CD14-positive monocyte (primary cell): ENCODE results near the gene NLGN1. TPM values are rescaled to one million over a fixed set of nuclear protein-coding genes. Genes with fewer than 3 reads are reported as not detected.
"Not testable (repeated sequence)": the region's sequence is repeated elsewhere in the genome, so short reads cannot be mapped to it uniquely, and the experiment has no call there.

Experiments used
- DNase-seq, 3 donors: peaks; one replicate each; pipeline ENCODE4 v3.0.0-alpha.2; 2011 to 2022
- H2AFZ ChIP-seq: 2 replicates; pipeline ENCODE4 v1.6.0; 2012; ENCODE audit warnings: mild to moderate bottlenecking, low read depth, low read length, inconsistent platforms; ENCODE audit not compliant: insufficient read depth, poor library complexity, severe bottlenecking
- H3K27ac ChIP-seq, 2 donors: 1 replicate in 1 of 2; 2 replicates in 1 of 2; pipeline ENCODE4 v1.5.1; 2012 to 2013; ENCODE audit warnings: low read length in 2 of 2, control low read depth in 1 of 2, inconsistent platforms in 1 of 2, low read depth in 1 of 2, mild to moderate bottlenecking in 1 of 2
- H3K27me3 ChIP-seq, 2 donors: one replicate each; pipeline versions ENCODE4 v1.6.0 to v1.6.1; 2011 to 2013; ENCODE audit warnings: low read length in 2 of 2; ENCODE audit not compliant: control insufficient read depth in 2 of 2, insufficient read depth in 2 of 2
- H3K36me3 ChIP-seq, 2 donors: replicated peaks in 1 of 2; 1 replicate in 1 of 2; 2 replicates in 1 of 2; pipeline versions ENCODE4 v1.5.1 to v1.6.1; 2012 to 2013; ENCODE audit warnings: low read length in 2 of 2, control low read depth in 1 of 2, inconsistent platforms in 1 of 2, mild to moderate bottlenecking in 1 of 2; ENCODE audit not compliant: insufficient read depth in 2 of 2, control insufficient read depth in 1 of 2
- H3K4me1 ChIP-seq, 2 donors: 1 replicate in 1 of 2; 2 replicates in 1 of 2; pipeline versions ENCODE4 v1.5.1 to v1.6.1; 2012 to 2013; ENCODE audit warnings: low read length in 2 of 2, control low read depth in 1 of 2, inconsistent platforms in 1 of 2, mild to moderate bottlenecking in 1 of 2, moderate library complexity in 1 of 2; ENCODE audit not compliant: insufficient read depth in 2 of 2, control insufficient read depth in 1 of 2
- H3K4me2 ChIP-seq: replicated peaks from 2 replicates; pipeline ENCODE3; 2012; ENCODE audit warnings: low read length, moderate library complexity, mild to moderate bottlenecking; ENCODE audit not compliant: poor library complexity, severe bottlenecking; ENCODE audit errors: extremely low read depth
- H3K4me3 ChIP-seq, 3 experiments: fragments of 200-600 bp in 1 of 3; sonication (generic) in 1 of 3; replicated peaks in 1 of 3; 1 replicate in 2 of 3; 2 replicates in 1 of 3; pipeline ENCODE4 v1.5.1; 2011 to 2013; ENCODE audit warnings: low read length in 3 of 3, mild to moderate bottlenecking in 3 of 3, control low read depth in 2 of 3, low read depth in 2 of 3, inconsistent platforms in 1 of 3, moderate library complexity in 1 of 3
- H3K79me2 ChIP-seq: 2 replicates; pipeline ENCODE4 v1.6.0; 2012; ENCODE audit warnings: mild to moderate bottlenecking, control low read depth, inconsistent platforms, low read length, moderate library complexity; ENCODE audit not compliant: insufficient read depth
- H3K9ac ChIP-seq: 2 replicates; pipeline ENCODE4 v1.6.0; 2017; ENCODE audit warnings: low read length, mild to moderate bottlenecking; ENCODE audit not compliant: insufficient read depth, poor library complexity, severe bottlenecking
- H3K9me3 ChIP-seq, 2 donors: replicated peaks in 1 of 2; 1 replicate in 1 of 2; 2 replicates in 1 of 2; pipeline versions ENCODE4 v1.5.1 to v1.6.1; 2012 to 2013; ENCODE audit warnings: low read length in 2 of 2, control low read depth in 1 of 2; ENCODE audit not compliant: control insufficient read depth in 1 of 2, insufficient read depth in 1 of 2
- H4K20me1 ChIP-seq: 2 replicates; pipeline ENCODE4 v1.6.0; 2012; ENCODE audit warnings: mild to moderate bottlenecking, low read length, control low read depth, moderate library complexity; ENCODE audit not compliant: insufficient read depth
- H3K27ac Mint-ChIP-seq, 7 donors: one replicate each; pipeline ENCODE4 v1.8.0; 2020; ENCODE audit warnings: mild to moderate bottlenecking in 7 of 7, mixed read lengths in 7 of 7, moderate library complexity in 6 of 7, inconsistent platforms in 2 of 7
- H3K27me3 Mint-ChIP-seq, 3 donors: one replicate each; pipeline ENCODE4 v1.8.0; 2021 to 2022; ENCODE audit warnings: low read depth in 3 of 3, mild to moderate bottlenecking in 3 of 3, mixed read lengths in 3 of 3, moderate library complexity in 3 of 3, inconsistent platforms in 1 of 3
- H3K36me3 Mint-ChIP-seq, 2 donors: one replicate each; pipeline ENCODE4 v1.8.0; 2020; ENCODE audit warnings: mixed read lengths in 2 of 2, inconsistent platforms in 1 of 2, mild to moderate bottlenecking in 1 of 2
- H3K4me1 Mint-ChIP-seq: one replicate; pipeline ENCODE4 v1.8.0; 2020; ENCODE audit warnings: mild to moderate bottlenecking, mixed read lengths
- H3K4me3 Mint-ChIP-seq, 2 donors: one replicate each; pipeline ENCODE4 v1.8.0; 2020; ENCODE audit warnings: mild to moderate bottlenecking in 2 of 2, mixed read lengths in 2 of 2, moderate library complexity in 1 of 2
- H3K9me3 Mint-ChIP-seq, 7 donors: one replicate each; pipeline ENCODE4 v1.8.0; 2020 to 2022; ENCODE audit warnings: mixed read lengths in 7 of 7, mild to moderate bottlenecking in 6 of 7, moderate library complexity in 6 of 7, inconsistent platforms in 2 of 7
- CTCF ChIP-seq: fragments of 200-600 bp; IDR thresholded peaks from one replicate; pipeline ENCODE4 v1.8.0; 2022; ENCODE audit warnings: antibody characterized with exemption, mild to moderate bottlenecking
- WGBS: methylation state at CpG from one replicate; pipeline ENCODE4 v1.1.5; 2013; ENCODE audit warnings: missing lambda C conversion rate; ENCODE audit not compliant: insufficient coverage; 5-methylcytosine and 5-hydroxymethylcytosine counted together
- intact Hi-C, 2 donors: fragments of 100-400 bp; cut with micrococcal nuclease; formaldehyde crosslinking; loops; one replicate each; pipeline versions ENCODE4 v1.15.0 to v1.15.1; 2023
- polyA minus RNA-seq: library from RNA; depleted of rRNA, polyadenylated mRNA; stranded (reverse); fragments of >200 nt; gene quantifications from 2 replicates; pipeline ENCODE4 v1.2.3, GENCODE V29; 2012
- polyA plus RNA-seq, 3 donors: library from polyadenylated mRNA; depleted of rRNA in 1 of 3; unstranded in 2 of 3; stranded (reverse) in 1 of 3; fragments of 300-500 nt in 2 of 3; fragments of >200 nt in 1 of 3; fragmentation: Illumina TruSeq in 2 of 3; gene quantifications; 1 replicate in 2 of 3; 2 replicates in 1 of 3; pipeline ENCODE4 v1.2.3, GENCODE V29; 2012 to 2021
- total RNA-seq, 12 experiments: library from RNA in 1 of 12; stranded (reverse) in 1 of 12; fragments of 120-200 nt in 1 of 12; gene quantifications; one replicate each; pipeline ENCODE4 v1.2.4 and lab custom pipeline; 2013 to 2026; ENCODE audit warnings: mixed read lengths in 6 of 12, inconsistent platforms in 1 of 12

Gene NLGN1
- total RNA-seq (2013), result 0.08 TPM
- not detected for polyA plus RNA-seq
- polyA minus RNA-seq, result not detected in 2 replicates
- 0.08 to 6.5 (median 0.26) reads per million in 11 experiments for total RNA-seq (lab: John Stamatoyannopoulos, UW)

- DNase-seq, result peak in 2 of 3 donors; percentile 20 to 28
- Mint-ChIP-seq H3K27me3 (peaks cover 55 to 70% (median 64%) of the 10 kb centered on the region in 3 donors), H3K4me3 (peak within 1 kb of the TSS; percentile 84 to 96), H3K4me1 (peaks cover 37% of the 10 kb centered on the region), H3K36me3 (peaks cover 3 to 9% of the 10 kb centered on the region in 2 donors), H3K9me3 (peaks cover 0 to 20% (median 10%) of the 10 kb centered on the region in 7 donors), H3K27ac (peak within 1 kb of the TSS in 2 of 7 donors; percentile 19 to 64)
- peak within 1 kb of the TSS; percentile 90 for H3K4me2 ChIP-seq
- peaks cover 49 to 63% of the 10 kb centered on the region in 2 donors for H3K27me3 ChIP-seq
- 0% methylated on average over 58 of the region's 70 CpGs for WGBS
- no peaks in the 10 kb centered on the region for H3K36me3 ChIP-seq
- peaks cover 35 to 38% of the 10 kb centered on the region in 2 donors for H3K4me1 ChIP-seq
- peak within 1 kb of the TSS; percentile 57 for H3K9ac ChIP-seq
- peak within 1 kb of the TSS; percentile 74 for H2AFZ ChIP-seq
- no peak for TF ChIP-seq CTCF
- intact Hi-C loops, result no loop called here
- H3K9me3 ChIP-seq, result no peaks in the 10 kb centered on the region
- no peaks in the 10 kb centered on the region for H3K79me2 ChIP-seq
- H4K20me1 ChIP-seq, result no peaks in the 10 kb centered on the region
- peak within 1 kb of the TSS; percentile 29 to 79 (median 31) for H3K4me3 ChIP-seq
- no peak within 1 kb of the TSS for H3K27ac ChIP-seq
Measured at GRCh38 chr3:173397161-173398110, at the start of gene NLGN1. TSS of gene NLGN1 (plus strand) at chr3:173397744.

DNA sequence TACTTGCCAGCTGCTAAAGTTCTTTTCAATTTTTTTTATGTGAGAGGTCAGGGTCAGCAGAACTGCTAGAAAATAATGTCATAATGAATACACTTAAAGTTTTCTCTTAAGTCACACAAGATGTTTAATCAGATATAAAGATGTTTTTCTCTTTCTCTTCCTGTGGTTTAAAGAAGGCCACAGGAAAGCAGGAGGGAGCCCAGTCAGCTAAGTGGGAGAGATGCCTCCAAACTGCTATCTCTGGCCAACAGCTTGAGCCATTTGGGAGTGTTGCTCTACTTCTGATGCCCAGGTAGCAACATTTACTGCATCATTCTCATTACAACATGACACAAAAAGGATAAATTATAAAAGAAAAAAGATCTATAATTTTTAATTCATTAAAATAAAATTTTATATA lies 45.7 kb upstream of the NLGN1 start:
- no peak overlapping the region for H3K4me3 Mint-ChIP-seq
- no peak overlapping the region for H2AFZ ChIP-seq
- H3K9me3 Mint-ChIP-seq, result peaks cover 4 to 17% (median 11%) of the 10 kb centered on the region in 7 donors
- H4K20me1 ChIP-seq, result no peaks in the 10 kb centered on the region
- no peak overlapping the region for H3K4me2 ChIP-seq
- intact Hi-C loops, result no loop called here
- no peaks in the 10 kb centered on the region for H3K36me3 Mint-ChIP-seq
- no peaks in the 10 kb centered on the region for H3K79me2 ChIP-seq
- H3K27me3 ChIP-seq, result no peaks in the 10 kb centered on the region
- no peak overlapping the region for H3K4me3 ChIP-seq
- TF ChIP-seq CTCF, result no peak
- peaks cover 4% of the 10 kb centered on the region for H3K4me1 Mint-ChIP-seq
- no peak overlapping the region for H3K9ac ChIP-seq
- no peak overlapping the region for H3K27ac ChIP-seq
- H3K27me3 Mint-ChIP-seq, result no peaks in the 10 kb centered on the region
- peaks cover 9 to 10% of the 10 kb centered on the region in 2 donors for H3K9me3 ChIP-seq
- H3K36me3 ChIP-seq, result no peaks in the 10 kb centered on the region
- no peak for DNase-seq
- no peak overlapping the region for H3K27ac Mint-ChIP-seq
- H3K4me1 ChIP-seq, result no peaks in the 10 kb centered on the region

DNA sequence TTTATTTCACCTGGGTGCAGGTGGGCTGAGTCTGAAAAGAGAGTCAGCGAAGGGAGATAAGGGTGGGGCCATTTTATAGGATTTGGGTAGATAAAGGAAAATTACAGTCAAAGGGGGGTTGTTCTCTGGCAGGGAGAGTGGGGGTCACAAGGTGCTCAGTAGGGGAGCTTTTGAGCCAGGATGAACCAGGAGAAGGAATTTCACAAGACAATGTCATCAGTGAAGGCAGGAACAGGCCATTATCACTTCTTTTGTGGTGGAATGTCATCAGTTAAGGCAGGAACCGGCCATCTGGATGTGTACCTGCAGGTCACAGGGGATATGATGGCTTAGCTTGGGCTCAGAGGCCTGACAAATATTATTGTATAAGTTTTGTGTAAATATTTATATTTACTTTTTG lies 44.4 kb upstream of the NLGN1 start:
- intact Hi-C loops, H3K9me3 ChIP-seq, H2AFZ ChIP-seq, H3K79me2 ChIP-seq, H3K27ac ChIP-seq, H3K27ac Mint-ChIP-seq, DNase-seq, H3K36me3 Mint-ChIP-seq, H3K4me1 ChIP-seq, H3K4me3 Mint-ChIP-seq, H3K4me2 ChIP-seq, H4K20me1 ChIP-seq, H3K9ac ChIP-seq, H3K27me3 Mint-ChIP-seq, H3K4me3 ChIP-seq, H3K27me3 ChIP-seq, H3K36me3 ChIP-seq, H3K4me1 Mint-ChIP-seq: not testable (repeated sequence)
- WGBS, result 86% methylated on average over 1 of the region's 2 CpGs
- H3K9me3 Mint-ChIP-seq, result peaks cover 4 to 17% (median 10%) of the 10 kb centered on the region in 7 donors
